ENCODE measurements around the gene LRRK2.

DNA sequence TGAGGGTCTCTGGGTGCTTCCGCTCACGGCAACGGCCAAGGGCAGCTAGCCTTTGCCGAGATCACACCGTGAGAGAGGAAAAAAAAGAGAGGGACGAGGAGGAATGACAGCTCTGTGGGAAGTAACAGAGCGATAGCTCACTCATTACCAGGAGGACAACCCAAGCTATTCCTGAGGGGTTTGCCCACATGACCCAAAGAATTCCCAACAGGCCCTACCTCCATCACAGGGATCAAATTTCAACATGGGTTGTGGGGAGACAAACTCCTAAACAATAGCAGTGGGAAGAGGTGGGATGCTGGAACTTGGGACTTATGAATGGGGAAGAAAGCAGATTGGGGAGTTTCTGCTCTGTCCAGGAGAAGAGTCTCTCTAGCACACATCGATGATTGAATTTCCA lies 180.6 kb downstream of the LRRK2 start:
- no peak for TF ChIP-seq GATA3 (IDR thresholded peaks at IDR 0.05; ENCODE audit: low read depth, low read length)
- TF ChIP-seq GATA2 (IDR thresholded peaks at IDR 0.05; ENCODE audit: low read depth, low read length) = no peak

Data from SH-SY5Y (cell line).